Sciatic nerve (tissue), 2 donors: ENCODE results near the gene TSPOAP1. TPM values are rescaled to one million over a fixed set of nuclear protein-coding genes. Genes with fewer than 3 reads are reported as not detected.

Experiments
- ATAC-seq: fragments of 200-7000 bp; cut with Tn5 transposase; one replicate; pipeline ENCODE4 v1.9.1; 2020; ENCODE audit warnings: mild to moderate bottlenecking, moderate library complexity
- DNase-seq: peaks from one replicate; pipeline ENCODE4 v3.0.0-alpha.2; 2020; ENCODE audit warnings: low spot score
- intact Hi-C: fragments of 100-400 bp; cut with DNase I; formaldehyde crosslinking; loops from one replicate; pipeline ENCODE4 v1.14.2; 2022
- total RNA-seq: library from RNA; stranded (reverse); fragmentation: NEBNext Ultra II Directional; extraction: Animal tissue kit (Norgen Biotek cat#: 25700); gene quantifications from one replicate; pipeline ENCODE4 v1.2.1, GENCODE V29; 2021
- donor health status: DM: no; HTN: no; CAD: no.
- donor health status: DM: no; HTN: no; CAD: no.

Gene TSPOAP1
- total RNA-seq: 17.8 TPM

GRCh38 chr17:58328195-58329034 is at the start of gene TSPOAP1:
TSS of gene TSPOAP1 (minus strand) at chr17:58328795. CDS start at chr17:58327920, 875 bp downstream.
- ATAC-seq: no peak
- no peak for DNase-seq
- intact Hi-C loops: no loop called here

- intact Hi-C loops: no loop called here
- ATAC-seq (no peak), DNase-seq (no peak)
These were observed 49.1 kb upstream of the TSPOAP1 start for GRCh38 chr17:58377661-58378060.

- intact Hi-C loops: no loop called here
- no peak for ATAC-seq
- DNase-seq: no peak
These were observed 48.6 kb upstream of the TSPOAP1 start for GRCh38 chr17:58377093-58377601.

- DNase-seq (no peak), ATAC-seq (no peak)
- intact Hi-C loops: no loop called here
These were observed 47.9 kb upstream of the TSPOAP1 start for GRCh38 chr17:58376472-58377000.

GRCh38 chr17:58375811-58376210 is 47.2 kb upstream of the TSPOAP1 start:
- DNase-seq: no peak
- intact Hi-C loops: no loop called here
- no peak for ATAC-seq

- intact Hi-C loops: no loop called here
- ATAC-seq (no peak), DNase-seq (no peak)
These were observed 46.7 kb upstream of the TSPOAP1 start for GRCh38 chr17:58375256-58375655.

GRCh38 chr17:58373923-58374322 is 45.3 kb upstream of the TSPOAP1 start:
- ATAC-seq (no peak), DNase-seq (no peak)
- intact Hi-C loops: no loop called here

- DNase-seq (no peak), ATAC-seq (no peak)
- intact Hi-C loops: no loop called here
These were observed 44.4 kb upstream of the TSPOAP1 start for GRCh38 chr17:58373003-58373402.

- DNase-seq: no peak
- intact Hi-C loops: no loop called here
- ATAC-seq: no peak
These were observed 42.8 kb upstream of the TSPOAP1 start for GRCh38 chr17:58371300-58371950.

- intact Hi-C loops: no loop called here
- DNase-seq (no peak), ATAC-seq (no peak)
These were observed 42.1 kb upstream of the TSPOAP1 start for GRCh38 chr17:58370716-58371115.

GRCh38 chr17:58370309-58370708 is 41.7 kb upstream of the TSPOAP1 start:
- no peak for ATAC-seq
- DNase-seq: no peak
- intact Hi-C loops: no loop called here

GRCh38 chr17:58369214-58370031 is 40.8 kb upstream of the TSPOAP1 start:
- ATAC-seq (no peak), DNase-seq (no peak)
- intact Hi-C loops: no loop called here

GRCh38 chr17:58368860-58369213 is 40.2 kb upstream of the TSPOAP1 start:
- ATAC-seq (no peak), DNase-seq (no peak)
- intact Hi-C loops: no loop called here

- DNase-seq (no peak), ATAC-seq (no peak)
- intact Hi-C loops: no loop called here
These were observed 38.9 kb upstream of the TSPOAP1 start for GRCh38 chr17:58367461-58367860.

- ATAC-seq (no peak), DNase-seq (no peak)
- intact Hi-C loops: no loop called here
These were observed 37.5 kb upstream of the TSPOAP1 start for GRCh38 chr17:58365980-58366595.

- DNase-seq: no peak
- no peak for ATAC-seq
- intact Hi-C loops: no loop called here
These were observed 36.8 kb upstream of the TSPOAP1 start for GRCh38 chr17:58365185-58365979.

GRCh38 chr17:58364270-58364942 is 35.8 kb upstream of the TSPOAP1 start:
- ATAC-seq (no peak), DNase-seq (no peak)
- intact Hi-C loops: no loop called here
